Measurements from ENCODE around the gene AP3B2.

DNA sequence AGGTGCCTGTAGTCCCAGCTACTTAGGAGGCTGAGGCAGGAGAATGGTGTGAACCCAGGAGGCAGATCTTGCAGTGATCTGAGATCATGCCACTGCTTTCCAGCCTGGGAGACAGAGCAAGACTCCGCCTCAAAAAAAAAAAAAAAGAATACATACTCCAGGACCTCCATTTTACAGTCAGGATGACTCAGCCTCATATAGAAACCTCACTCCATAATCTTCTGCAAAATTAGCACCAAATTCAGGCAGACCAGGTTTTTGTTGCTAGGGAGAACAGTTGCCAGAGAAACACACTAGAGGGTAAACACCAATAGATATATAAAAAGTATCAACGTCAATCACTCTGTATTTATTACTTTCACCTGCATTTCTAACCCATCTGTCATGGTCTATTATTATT, 28.3 kb upstream of the AP3B2 start:
- TF ChIP-seq, protein P1, sequence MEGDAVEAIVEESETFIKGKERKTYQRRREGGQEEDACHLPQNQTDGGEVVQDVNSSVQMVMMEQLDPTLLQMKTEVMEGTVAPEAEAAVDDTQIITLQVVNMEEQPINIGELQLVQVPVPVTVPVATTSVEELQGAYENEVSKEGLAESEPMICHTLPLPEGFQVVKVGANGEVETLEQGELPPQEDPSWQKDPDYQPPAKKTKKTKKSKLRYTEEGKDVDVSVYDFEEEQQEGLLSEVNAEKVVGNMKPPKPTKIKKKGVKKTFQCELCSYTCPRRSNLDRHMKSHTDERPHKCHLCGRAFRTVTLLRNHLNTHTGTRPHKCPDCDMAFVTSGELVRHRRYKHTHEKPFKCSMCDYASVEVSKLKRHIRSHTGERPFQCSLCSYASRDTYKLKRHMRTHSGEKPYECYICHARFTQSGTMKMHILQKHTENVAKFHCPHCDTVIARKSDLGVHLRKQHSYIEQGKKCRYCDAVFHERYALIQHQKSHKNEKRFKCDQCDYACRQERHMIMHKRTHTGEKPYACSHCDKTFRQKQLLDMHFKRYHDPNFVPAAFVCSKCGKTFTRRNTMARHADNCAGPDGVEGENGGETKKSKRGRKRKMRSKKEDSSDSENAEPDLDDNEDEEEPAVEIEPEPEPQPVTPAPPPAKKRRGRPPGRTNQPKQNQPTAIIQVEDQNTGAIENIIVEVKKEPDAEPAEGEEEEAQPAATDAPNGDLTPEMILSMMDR (conservative IDR thresholded peaks at IDR 0.05; ENCODE audit: low read depth, low read length), result no peak
- no peak for TF ChIP-seq MAZ (IDR thresholded peaks at IDR 0.05; ENCODE audit: borderline replicate concordance, low read depth, low read length)
- no peak for TF ChIP-seq SMC3 (IDR thresholded peaks at IDR 0.05; ENCODE audit: low read depth, low read length)
- no peak for TF ChIP-seq MXI1 (IDR thresholded peaks at IDR 0.05; ENCODE audit: borderline replicate concordance, low read depth, low read length)
- TF ChIP-seq MAFK (IDR thresholded peaks at IDR 0.05; ENCODE audit: low read depth, low read length), result no peak
- TF ChIP-seq POLR2A (IDR thresholded peaks at IDR 0.05; ENCODE audit: low read depth, low read length), result no peak
- no peak for TF ChIP-seq NFE2L2 (IDR thresholded peaks at IDR 0.05; ENCODE audit: low read depth, low read length)
- TF ChIP-seq BHLHE40 (IDR thresholded peaks at IDR 0.05; ENCODE audit: low read depth, low read length), result no peak
- no peak for TF ChIP-seq FOS (IDR thresholded peaks at IDR 0.05; ENCODE audit: low read depth, low read length)

All from IMR-90 (cell line).